GM18951 (cell line): Measurements from ENCODE around the gene SF3B1.

ENCODE experiments used
- POLR2A ChIP-seq: IDR thresholded peaks from 4 replicates; pipeline ENCODE4 v1.6.1; 2011; ENCODE audit warnings: mild to moderate bottlenecking; ENCODE audit not compliant: insufficient read length, insufficient read depth; ENCODE audit errors: extremely low read depth
- in situ Hi-C: fragments of 300-500 bp; cut with MboI; formaldehyde crosslinking; loops from one replicate; pipeline ENCODE4 v1.12.0; 2022; ENCODE audit warnings: low sequenced_read_pairs, mixed read lengths, inconsistent platforms; ENCODE audit not compliant: unreplicated experiment

Gene SF3B1

GRCh38 chr2:197383825-197384224, 51.0 kb downstream of the SF3B1 start:
- TF ChIP-seq POLR2A, result no peak
- in situ Hi-C loops, result no loop called here

- TF ChIP-seq POLR2A, result no peak
- in situ Hi-C loops, result no loop called here
These were observed 53.2 kb downstream of the SF3B1 start for GRCh38 chr2:197381641-197382040.

GRCh38 chr2:197379918-197380309, 54.9 kb downstream of the SF3B1 start:
- in situ Hi-C loops, result loop anchor here (10.0 kb wide), 1 partner anchor 265 kb away; no protein-coding TSS in a partner anchor

- in situ Hi-C loops, result loop anchor here (10.0 kb wide), 1 partner anchor 265 kb away; no protein-coding TSS in a partner anchor
These were observed 55.4 kb downstream of the SF3B1 start for GRCh38 chr2:197379308-197379917.

- in situ Hi-C loops, result loop anchor here (10.0 kb wide), 1 partner anchor 264 kb away; no protein-coding TSS in a partner anchor
- no peak for TF ChIP-seq POLR2A
These were observed 56.1 kb downstream of the SF3B1 start for GRCh38 chr2:197378494-197379307.

GRCh38 chr2:197378086-197378485, 56.7 kb downstream of the SF3B1 start:
- no peak for TF ChIP-seq POLR2A
- in situ Hi-C loops, result loop anchor here (10.0 kb wide), 1 partner anchor 263 kb away; no protein-coding TSS in a partner anchor

GRCh38 chr2:197377670-197378069, 57.2 kb downstream of the SF3B1 start:
- no peak for TF ChIP-seq POLR2A
- in situ Hi-C loops, result loop anchor here (10.0 kb wide), 1 partner anchor 263 kb away; no protein-coding TSS in a partner anchor

- in situ Hi-C loops, result loop anchor here (10.0 kb wide), 1 partner anchor 258 kb away; no protein-coding TSS in a partner anchor
These were observed 62.2 kb downstream of the SF3B1 start for GRCh38 chr2:197372592-197372991.

GRCh38 chr2:197370664-197371063, 64.2 kb downstream of the SF3B1 start:
- in situ Hi-C loops, result loop anchor here (10.0 kb wide), 1 partner anchor 256 kb away; no protein-coding TSS in a partner anchor

More at GRCh38 chr2:197372592-197372991, 62.2 kb downstream of the SF3B1 start:
- no peak for TF ChIP-seq POLR2A

- no peak for TF ChIP-seq POLR2A
- in situ Hi-C loops, result loop anchor here (10.0 kb wide), 1 partner anchor 255 kb away; no protein-coding TSS in a partner anchor
These were observed 64.9 kb downstream of the SF3B1 start for GRCh38 chr2:197369933-197370320.

GRCh38 chr2:197369228-197369932, 65.4 kb downstream of the SF3B1 start:
- in situ Hi-C loops, result no loop called here
- no peak for TF ChIP-seq POLR2A

- in situ Hi-C loops, result no loop called here
- no peak for TF ChIP-seq POLR2A
These were observed 66.4 kb downstream of the SF3B1 start for GRCh38 chr2:197368412-197368811.

GRCh38 chr2:197363998-197364397, 70.8 kb downstream of the SF3B1 start:
- in situ Hi-C loops, result no loop called here
- TF ChIP-seq POLR2A, result no peak

- no peak for TF ChIP-seq POLR2A
- in situ Hi-C loops, result no loop called here
These were observed 74.1 kb downstream of the SF3B1 start for GRCh38 chr2:197360744-197361156.
